HG02840 (cell line): Measurements from ENCODE around the gene SERPINB10.

Source experiments
- ATAC-seq: cut with Tn5 transposase; IDR thresholded peaks from one replicate; pipeline ENCODE4 v1.9.1; 2021; ENCODE audit warnings: mild to moderate bottlenecking, moderate library complexity, moderate number of reproducible peaks; ENCODE audit not compliant: unreplicated experiment, low FRiP score

Gene SERPINB10

DNA sequence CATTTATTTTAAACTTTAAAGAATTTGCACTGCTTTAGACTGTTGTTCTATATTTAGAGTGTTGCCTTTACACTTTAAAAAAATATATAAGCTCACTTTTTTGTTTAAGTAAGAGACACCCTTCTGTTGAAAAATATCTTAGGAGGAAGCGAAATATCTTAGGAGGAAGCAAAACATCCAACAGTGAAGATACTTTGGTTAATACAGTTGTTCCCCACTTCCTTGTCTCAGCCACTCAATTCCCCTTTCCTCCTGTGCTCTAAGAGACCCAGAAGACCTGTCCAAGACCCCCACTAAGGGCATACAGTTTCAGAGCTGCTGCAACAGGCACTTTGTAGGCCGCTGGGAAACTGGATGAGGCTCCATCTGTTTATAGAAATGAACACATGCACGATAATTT is 67.9 kb downstream of the SERPINB10 start:
- no peak for ATAC-seq

DNA sequence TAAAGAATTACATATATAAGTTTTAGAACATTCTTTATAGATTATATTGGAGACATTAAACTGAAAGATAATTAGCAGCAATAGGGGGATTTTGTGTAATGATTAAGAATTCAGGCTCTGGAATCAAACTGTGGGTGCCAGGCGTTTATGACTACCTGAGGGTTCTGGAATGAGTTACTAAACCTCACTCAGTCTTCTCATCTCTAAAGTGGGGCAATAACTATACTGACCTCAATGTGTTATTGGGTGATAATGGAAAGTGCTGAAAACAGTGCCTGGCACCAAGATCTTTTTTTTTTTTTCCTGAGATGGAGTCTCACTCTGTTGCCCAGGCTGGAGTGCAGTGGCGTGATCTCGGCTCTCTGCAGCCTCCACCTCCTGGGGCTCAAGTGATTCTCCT is 69.3 kb downstream of the SERPINB10 start:
- no peak for ATAC-seq

DNA sequence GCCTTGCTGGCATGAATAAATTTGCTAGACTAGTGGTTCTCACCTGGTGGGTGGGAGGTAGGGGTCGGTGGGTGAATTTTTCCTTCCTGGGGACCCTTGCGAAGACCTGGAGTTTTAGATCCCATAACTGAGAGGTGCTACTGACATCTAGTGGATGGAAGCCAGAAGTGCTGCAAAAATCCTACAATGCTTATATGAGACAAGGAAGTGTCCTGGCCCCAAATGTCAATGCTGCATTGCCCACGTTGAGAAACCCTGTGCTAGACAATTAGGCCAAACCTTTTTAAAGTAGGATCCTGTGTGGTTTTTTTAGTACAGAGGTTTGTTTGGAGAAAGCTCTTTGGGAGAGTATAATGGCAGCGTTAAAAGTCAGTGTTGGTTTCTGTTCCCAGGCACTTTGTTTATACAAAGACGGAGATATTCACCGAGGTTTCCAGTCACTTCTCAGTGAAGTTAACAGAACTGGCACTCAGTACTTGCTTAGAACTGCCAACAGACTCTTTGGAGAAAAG is 71.7 kb downstream of the SERPINB10 start:
- ATAC-seq: peak; percentile 57

DNA sequence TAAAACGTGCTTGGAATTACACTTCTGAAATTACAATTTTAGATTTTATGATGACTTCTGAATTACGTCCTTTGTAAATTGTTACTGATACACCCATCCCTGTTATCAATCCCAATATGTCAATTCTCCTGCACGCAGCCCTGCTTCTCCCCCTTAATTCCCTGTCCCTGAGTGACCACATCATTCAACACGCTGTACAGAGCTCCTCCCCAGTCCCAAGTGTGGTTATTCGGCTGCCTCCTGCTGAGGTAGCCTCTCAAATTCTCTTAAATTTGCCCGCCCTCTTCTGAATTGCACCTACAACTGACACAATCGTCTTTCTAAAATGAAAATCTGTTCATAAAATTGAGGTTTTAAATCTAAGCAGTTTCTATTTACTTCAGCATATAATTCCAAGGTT is 72.3 kb downstream of the SERPINB10 start:
- ATAC-seq: no peak

DNA sequence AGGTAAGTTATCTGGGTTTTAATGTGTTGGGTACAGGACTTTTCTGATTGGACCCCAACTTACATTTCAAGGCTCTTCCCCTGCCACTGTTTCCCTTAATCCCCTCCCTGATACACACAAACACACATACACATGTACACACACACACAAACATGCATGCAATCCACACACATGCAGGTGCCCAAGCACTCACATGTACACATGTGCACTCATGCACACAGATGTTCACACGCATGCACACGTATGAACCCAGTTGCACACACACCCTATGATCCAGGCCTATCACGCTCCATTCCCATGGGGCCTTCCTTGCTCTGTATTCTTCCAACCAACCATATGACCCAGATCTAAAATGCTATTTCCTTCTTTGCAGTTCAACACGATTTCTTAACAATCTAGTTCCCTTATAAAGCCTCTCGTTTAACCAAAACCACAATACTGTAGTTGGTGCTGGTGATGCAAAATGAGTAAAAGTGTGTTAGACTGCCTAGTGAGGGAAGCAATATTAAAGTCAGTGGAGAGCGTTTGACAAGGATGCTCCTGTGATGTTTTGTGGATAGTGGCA is 73.2 kb downstream of the SERPINB10 start:
- ATAC-seq: no peak

DNA sequence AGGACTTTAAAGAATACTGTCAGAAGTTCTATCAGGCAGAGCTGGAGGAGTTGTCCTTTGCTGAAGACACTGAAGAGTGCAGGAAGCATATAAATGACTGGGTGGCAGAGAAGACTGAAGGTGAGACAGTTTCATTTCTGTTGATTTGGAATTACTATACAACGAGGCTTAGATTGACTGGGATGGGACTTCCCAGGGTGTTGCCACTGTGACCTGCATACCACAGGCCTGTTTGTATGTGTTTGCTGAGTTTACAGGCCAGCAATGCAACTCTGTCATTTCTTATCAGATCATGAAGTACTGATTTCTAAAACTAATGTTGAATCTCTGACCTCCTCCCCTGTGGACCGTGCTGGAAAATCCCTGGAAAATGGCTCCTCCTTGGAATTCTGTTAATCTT is 74.0 kb downstream of the SERPINB10 start:
- no peak for ATAC-seq

DNA sequence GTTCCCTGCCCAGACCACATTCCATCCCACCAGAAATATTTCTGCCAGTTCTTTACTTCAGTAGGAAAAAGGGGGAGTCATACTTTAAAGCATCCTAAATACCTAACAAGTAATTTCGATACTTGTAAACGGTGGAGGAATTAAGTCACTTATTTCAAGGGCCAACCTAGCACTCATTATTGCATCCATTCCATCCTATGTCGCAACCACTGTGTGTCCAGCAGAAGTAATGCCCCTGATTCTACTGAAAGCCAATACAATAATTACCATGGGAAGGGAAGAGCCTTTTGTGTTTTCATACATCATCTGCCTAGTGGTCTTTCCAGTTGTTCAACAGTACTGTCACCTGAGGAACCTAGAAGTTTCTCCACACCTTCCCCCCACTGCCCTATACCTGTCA is 74.6 kb downstream of the SERPINB10 start:
- no peak for ATAC-seq
